HL-60/S4 treated with phorbol 12-myristate 13-acetate at 8.2 ng/mL for 4 days and 3 days (cell line): ENCODE measurements around the gene PER1.
"Not testable (repeated sequence)": the region's sequence is repeated elsewhere in the genome, so short reads cannot be mapped to it uniquely, and the experiment has no call there.

ENCODE experiments used
- in situ Hi-C: fragments of 300-500 bp; cut with MboI; formaldehyde crosslinking; loops from 2 replicates; pipeline ENCODE4 v1.15.0; 2022; ENCODE audit warnings: low sequenced_read_pairs

The PER1 gene

GRCh38 chr17:8152112-8152775 lies at the start of gene PER1:
Gene PER1 (minus strand): TSS chr17:8152404. CDS start chr17:8150706, 1,698 bp downstream.
- in situ Hi-C loops, result no loop called here

DNA sequence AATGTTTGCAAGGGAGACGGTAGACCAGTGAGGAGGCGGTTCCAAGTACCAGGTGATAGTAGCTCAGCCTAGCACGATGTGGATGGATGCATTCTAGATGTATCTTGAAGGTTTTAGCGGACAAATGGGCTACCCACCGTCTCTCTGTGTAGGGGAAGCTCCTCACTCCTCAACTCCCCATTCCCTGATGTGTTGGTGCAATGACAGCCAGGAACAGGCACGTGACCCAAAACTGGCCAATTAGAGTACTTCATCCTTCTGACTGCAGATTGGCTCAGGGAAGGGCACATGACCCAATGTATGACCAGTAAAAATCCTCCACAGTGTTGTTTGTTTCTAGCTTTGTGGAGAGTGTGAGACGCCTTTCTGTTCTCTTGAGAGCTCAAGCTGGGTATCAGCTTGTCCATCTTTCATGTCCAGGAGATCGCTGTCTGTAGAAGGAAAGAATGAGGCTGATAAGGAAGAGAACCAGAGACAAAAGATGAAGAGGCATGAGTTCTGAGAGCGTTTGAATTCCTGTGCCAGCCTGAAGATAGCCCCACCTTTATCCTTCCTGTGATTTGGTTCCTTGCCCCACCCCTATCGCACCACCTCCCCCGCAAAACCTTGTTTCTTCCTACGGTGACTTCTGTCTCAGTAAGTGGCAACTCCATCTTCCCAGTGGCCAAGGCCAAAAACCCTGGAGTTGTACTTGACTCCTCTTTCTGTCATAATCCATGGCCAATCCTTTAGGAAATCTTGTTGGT lies 40.0 kb upstream of the PER1 start:
- in situ Hi-C loops, result no loop called here

- in situ Hi-C loops, result no loop called here
Observed at GRCh38 chr17:8190506-8190905, 38.3 kb upstream of the PER1 start.

DNA sequence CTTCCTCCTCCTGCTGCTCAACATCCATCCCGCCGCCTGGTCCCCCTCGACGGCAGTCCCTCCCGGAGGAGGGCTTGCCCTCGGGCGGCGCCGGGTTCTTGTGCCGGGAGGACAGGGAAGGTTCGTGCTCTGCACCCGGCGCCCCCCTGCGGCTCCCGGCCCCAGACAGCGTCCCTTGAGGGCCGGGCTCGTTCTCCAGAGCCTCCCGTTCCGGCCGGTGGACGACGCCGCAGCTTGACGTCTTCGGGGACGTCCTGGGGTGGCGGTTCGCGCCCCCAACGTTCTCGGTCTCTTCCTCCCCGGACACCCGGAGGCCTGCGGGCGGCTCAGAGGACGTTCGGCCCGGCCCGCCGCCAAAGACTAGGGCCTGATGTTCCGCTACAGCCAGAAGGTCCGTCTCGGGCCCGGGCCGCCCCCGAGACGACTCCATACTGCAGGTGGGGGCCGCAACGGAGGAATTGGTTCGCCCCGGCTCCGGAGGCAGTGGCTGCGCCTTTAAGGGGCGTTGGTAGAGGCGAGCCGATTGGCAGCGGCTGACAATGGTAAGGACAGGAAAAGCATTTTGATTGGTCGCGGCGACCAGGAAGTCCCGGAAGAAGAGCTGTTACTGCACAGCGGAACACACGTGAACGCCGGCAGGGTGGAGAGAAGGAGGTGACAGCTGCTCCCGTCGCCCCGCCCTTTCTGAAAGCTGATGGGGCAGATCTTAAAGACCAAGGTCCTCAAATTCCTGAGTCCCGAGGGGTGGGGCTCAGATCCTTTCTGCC lies 37.7 kb upstream of the PER1 start, which contains the start of gene BORCS6:
BORCS6 (minus strand) TSS at position 470 of the 767 bp plus-strand sequence; CDS start at position 430, 40 bp downstream.
- in situ Hi-C loops, result no loop called here

DNA sequence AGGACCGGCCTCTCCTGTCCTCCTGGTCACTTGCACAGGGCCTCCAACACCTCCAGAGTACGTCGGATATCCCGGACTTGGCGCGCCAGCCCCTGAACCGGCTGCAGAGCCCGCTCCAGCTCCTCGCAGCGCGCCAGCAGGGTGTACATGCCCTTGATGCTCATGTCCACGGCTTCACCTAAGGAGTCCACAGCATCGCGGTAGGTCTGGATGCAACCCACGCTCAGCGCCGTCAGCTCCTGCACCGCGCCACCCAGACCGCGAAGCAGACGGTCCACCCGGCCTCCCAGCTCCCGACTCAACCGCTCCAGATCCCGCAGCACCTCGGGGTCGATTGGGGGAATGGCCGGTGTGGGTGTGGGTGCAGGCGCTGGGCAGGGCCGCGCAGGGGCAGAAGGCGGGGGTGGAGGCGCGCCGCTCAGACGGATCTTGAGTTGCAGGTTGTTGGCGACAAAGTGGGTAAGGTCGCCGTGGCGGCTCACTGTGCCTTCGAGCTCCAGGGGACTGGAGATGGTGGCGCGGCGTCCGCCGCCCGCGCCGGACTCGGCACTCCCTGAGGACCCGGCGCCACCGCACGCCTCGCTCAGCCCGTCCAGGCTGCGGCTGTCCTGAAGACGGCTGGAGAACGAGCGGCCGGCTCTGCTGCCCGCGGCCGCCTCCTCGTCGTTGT lies 37.0 kb upstream of the PER1 start:
- in situ Hi-C loops, result no loop called here

DNA sequence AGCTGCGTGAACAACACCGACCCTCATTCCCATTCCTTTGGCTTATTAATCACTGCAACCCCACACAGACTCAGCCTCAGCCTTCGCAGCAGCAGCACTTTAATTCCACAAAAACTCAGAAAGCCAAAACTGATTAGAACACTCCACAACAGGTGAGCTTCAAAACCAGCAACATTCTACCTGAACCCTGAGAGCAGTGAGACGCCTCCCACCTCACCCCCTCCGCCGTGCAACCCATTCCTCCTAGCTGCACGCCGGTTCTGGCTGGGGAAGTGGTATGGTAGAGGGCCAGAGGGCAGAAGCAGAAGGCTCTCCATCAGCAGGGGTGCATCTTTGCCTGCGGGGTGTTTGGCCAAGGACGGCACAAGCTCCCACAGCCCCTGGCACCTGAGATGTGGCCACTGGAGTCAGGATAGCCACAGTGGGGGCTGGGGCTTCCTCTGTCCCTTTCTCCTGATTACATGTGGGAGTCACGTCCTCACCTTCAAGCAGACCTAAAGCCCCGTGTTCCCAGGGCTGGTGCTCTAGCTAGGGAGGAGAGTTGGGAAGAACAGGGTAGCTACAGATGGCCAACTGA lies 36.1 kb upstream of the PER1 start:
- in situ Hi-C loops, result no loop called here

- in situ Hi-C loops, result no loop called here
Observed at GRCh38 chr17:8187517-8188262, 35.5 kb upstream of the PER1 start.

- in situ Hi-C loops, result no loop called here
Observed at GRCh38 chr17:8186787-8187516, 34.7 kb upstream of the PER1 start.

- in situ Hi-C loops, result no loop called here
Observed at GRCh38 chr17:8186446-8186786, 34.2 kb upstream of the PER1 start.

- in situ Hi-C loops, result no loop called here
Observed at GRCh38 chr17:8185582-8186445, 33.6 kb upstream of the PER1 start.

DNA sequence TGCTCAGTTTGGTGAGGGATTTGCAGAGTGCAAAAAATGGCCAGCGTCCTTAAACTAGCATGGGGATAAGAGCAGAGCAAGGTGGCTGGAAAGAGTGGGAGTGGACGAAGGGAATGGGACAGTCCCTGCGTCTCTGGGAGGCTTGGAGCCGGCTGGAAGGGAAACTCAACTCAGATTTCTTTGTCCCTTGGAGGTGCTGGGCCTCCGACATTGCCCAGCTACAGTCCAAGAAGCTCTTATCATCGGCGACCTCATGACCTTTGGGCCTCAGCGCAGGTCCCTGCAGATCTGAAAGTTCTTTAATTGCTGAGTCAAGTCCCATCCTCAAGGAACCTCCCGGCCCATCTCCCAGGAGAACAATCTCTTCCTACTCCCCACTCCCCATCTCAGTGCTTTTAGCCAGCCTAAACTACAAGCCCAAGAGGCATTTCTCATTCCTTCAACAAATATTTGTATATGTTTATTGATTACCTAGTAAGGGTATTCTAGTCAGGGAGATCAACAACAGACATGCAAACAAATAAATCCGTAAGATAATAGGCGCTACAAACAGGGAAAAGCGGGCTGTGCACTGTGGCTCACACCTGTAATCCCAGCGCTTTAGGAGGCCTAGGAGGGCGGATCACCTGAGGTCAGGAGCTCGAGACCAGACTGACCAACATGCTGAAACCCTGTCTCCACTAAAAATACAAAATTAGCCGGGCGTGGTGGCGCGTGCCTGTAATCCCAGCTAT lies 25.0 kb upstream of the PER1 start:
- in situ Hi-C loops, result no loop called here

- in situ Hi-C loops, result no loop called here
Observed at GRCh38 chr17:8176197-8176940, 24.2 kb upstream of the PER1 start, which contains the start of gene TMEM107. Gene TMEM107 (minus strand): TSS chr17:8176380. CDS start chr17:8176286, 94 bp downstream.

GRCh38 chr17:8175795-8176196 lies 23.6 kb upstream of the PER1 start:
- in situ Hi-C loops, result no loop called here

GRCh38 chr17:8173871-8174322 lies 21.7 kb upstream of the PER1 start:
- in situ Hi-C loops, result no loop called here

- in situ Hi-C loops, result no loop called here
Observed at GRCh38 chr17:8173056-8173870, 21.1 kb upstream of the PER1 start.

DNA sequence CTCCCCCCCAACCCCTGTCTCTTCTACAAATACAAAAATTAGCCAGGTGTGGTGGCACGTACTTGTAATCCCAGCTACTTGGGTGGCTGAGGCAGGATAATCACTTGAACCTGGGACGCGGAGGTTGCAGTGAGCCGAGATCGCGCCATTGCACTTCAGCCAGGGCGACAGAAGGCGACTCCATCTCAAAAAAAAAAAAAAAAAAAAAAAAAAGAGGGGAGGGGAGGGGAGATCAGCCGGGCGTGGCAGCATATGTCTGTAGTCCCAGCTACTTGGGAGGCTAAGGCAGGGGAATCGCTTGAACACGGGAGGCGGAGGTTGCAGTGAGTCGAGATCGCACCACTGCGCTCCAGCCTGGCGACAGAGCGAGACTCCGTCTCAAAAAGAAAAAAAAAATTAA lies 18.0 kb upstream of the PER1 start:
- in situ Hi-C loops, result not testable (repeated sequence)
